ENCODE results near the gene SLC26A1.

SLC26A1 gene

GRCh38 chr4:987624-988513, 5.3 kb downstream of the SLC26A1 start:
- DNase-seq = no peak
- Histone ChIP-seq H3K36me3 (replicated peaks; ENCODE audit: insufficient read depth, low read length) (no peaks in the 10 kb centered on the region), H3K27ac (ENCODE audit: low read length) (no peak overlapping the region), H3F3A (ENCODE audit: insufficient read depth, low read length) (no peaks in the 10 kb centered on the region), H2AFZ (ENCODE audit: low read length) (no peak overlapping the region), H4K20me1 (ENCODE audit: insufficient read depth, low read length) (no peaks in the 10 kb centered on the region), H3K9me3 (replicated peaks; ENCODE audit: insufficient read depth, low read length) (no peaks in the 10 kb centered on the region), H3K9ac (ENCODE audit: low read length) (no peak overlapping the region), H3K4me3 (ENCODE audit: low read length) (no peak overlapping the region), H3K4me1 (ENCODE audit: low read length) (no peaks in the 10 kb centered on the region), H3K79me2 (ENCODE audit: low read length) (no peaks in the 10 kb centered on the region), H3K27me3 (replicated peaks; ENCODE audit: insufficient read depth, low read length) (no peaks in the 10 kb centered on the region), H3K4me2 (ENCODE audit: low read depth, low read length) (no peak overlapping the region), H3K9me2 (replicated peaks; ENCODE audit: insufficient read depth, low read length) (no peaks in the 10 kb centered on the region)
- TF ChIP-seq EZH2phosphoT487 (IDR thresholded peaks at IDR 0.05; ENCODE audit: low read length) (no peak), CTCF (IDR thresholded peaks at IDR 0.05; ENCODE audit: low read length) (no peak)

GRCh38 chr4:986879-987623, 6.2 kb downstream of the SLC26A1 start, which contains the start of gene IDUA:
IDUA (plus strand) TSS chr4:987044; CDS start chr4:987085, 41 bp downstream.
- no peak for DNase-seq
- no peaks in the 10 kb centered on the region for H3K9me2 ChIP-seq (replicated peaks; ENCODE audit: insufficient read depth, low read length)
- no peaks in the 10 kb centered on the region for H3K9me3 ChIP-seq (replicated peaks; ENCODE audit: insufficient read depth, low read length)
- H3F3A ChIP-seq (ENCODE audit: insufficient read depth, low read length) = no peaks in the 10 kb centered on the region
- no peaks in the 10 kb centered on the region for H3K79me2 ChIP-seq (ENCODE audit: low read length)
- H3K4me2 ChIP-seq (ENCODE audit: low read depth, low read length) = no peak within 1 kb of the TSS
- H3K27me3 ChIP-seq (replicated peaks; ENCODE audit: insufficient read depth, low read length) = no peaks in the 10 kb centered on the region
- no peaks in the 10 kb centered on the region for H3K4me1 ChIP-seq (ENCODE audit: low read length)
- H2AFZ ChIP-seq (ENCODE audit: low read length) = no peak within 1 kb of the TSS
- no peaks in the 10 kb centered on the region for H4K20me1 ChIP-seq (ENCODE audit: insufficient read depth, low read length)
- no peak within 1 kb of the TSS for H3K4me3 ChIP-seq (ENCODE audit: low read length)
- H3K27ac ChIP-seq (ENCODE audit: low read length) = no peak within 1 kb of the TSS
- no peak for TF ChIP-seq EZH2phosphoT487 (IDR thresholded peaks at IDR 0.05; ENCODE audit: low read length)
- TF ChIP-seq EZH2 (optimal IDR thresholded peaks at IDR 0.05; ENCODE audit: low read depth, low read length) = no peak
- TF ChIP-seq CTCF (IDR thresholded peaks at IDR 0.05; ENCODE audit: low read length) = no peak
- no peaks in the 10 kb centered on the region for H3K36me3 ChIP-seq (replicated peaks; ENCODE audit: insufficient read depth, low read length)
- H3K9ac ChIP-seq (ENCODE audit: low read length) = no peak within 1 kb of the TSS

- Histone ChIP-seq H3F3A (ENCODE audit: insufficient read depth, low read length) (no peaks in the 10 kb centered on the region), H3K4me1 (ENCODE audit: low read length) (no peaks in the 10 kb centered on the region), H2AFZ (ENCODE audit: low read length) (no peak overlapping the region), H3K9me2 (replicated peaks; ENCODE audit: insufficient read depth, low read length) (no peaks in the 10 kb centered on the region), H3K27ac (ENCODE audit: low read length) (no peak overlapping the region), H3K79me2 (ENCODE audit: low read length) (no peaks in the 10 kb centered on the region), H3K9me3 (replicated peaks; ENCODE audit: insufficient read depth, low read length) (no peaks in the 10 kb centered on the region), H3K27me3 (replicated peaks; ENCODE audit: insufficient read depth, low read length) (no peaks in the 10 kb centered on the region), H3K36me3 (replicated peaks; ENCODE audit: insufficient read depth, low read length) (no peaks in the 10 kb centered on the region), H4K20me1 (ENCODE audit: insufficient read depth, low read length) (no peaks in the 10 kb centered on the region), H3K4me2 (ENCODE audit: low read depth, low read length) (no peak overlapping the region), H3K9ac (ENCODE audit: low read length) (no peak overlapping the region), H3K4me3 (ENCODE audit: low read length) (no peak overlapping the region)
- no peak for DNase-seq
- TF ChIP-seq EZH2phosphoT487 (IDR thresholded peaks at IDR 0.05; ENCODE audit: low read length) (no peak), CTCF (IDR thresholded peaks at IDR 0.05; ENCODE audit: low read length) (no peak), EZH2 (optimal IDR thresholded peaks at IDR 0.05; ENCODE audit: low read depth, low read length) (no peak)
Observed at GRCh38 chr4:986428-986878, 6.8 kb downstream of the SLC26A1 start.

Data from MM.1S (cell line).